Endothelial cell of umbilical vein (primary cell): Measurements from ENCODE around the gene ACSBG1. TPM values are rescaled to one million over a fixed set of nuclear protein-coding genes. Genes with fewer than 3 reads are reported as not detected.

Source experiments
- BruUV-seq: library from RNA; stranded (reverse); fragments of 400-500 nt; replicated peaks from 2 replicates; lab custom pipeline; 2021; lab: Mats Ljungman, UMichigan
- CTCF ChIA-PET: fragments of 300-600, 350-600 bp; sonication (Branson Sonifier 250); formaldehyde crosslinking; loops from one replicate; lab custom pipeline; 2021; ENCODE audit warnings: antibody characterized with exemption, inconsistent platforms; lab: Charles Lee
- POLR2A ChIA-PET: fragments of 300-600, 350-600 bp; sonication (Branson Sonifier 250); formaldehyde crosslinking; loops from one replicate; lab custom pipeline; 2021; ENCODE audit warnings: antibody characterized with exemption, inconsistent platforms; lab: Charles Lee
- DNase-seq: peaks from one replicate; pipeline ENCODE4 v3.0.0-alpha.2; 2011; ENCODE audit warnings: low read depth, low spot score
- FAIRE-seq: peaks from 2 replicates; lab custom pipeline; 2011; peaks lifted over from hg19 to GRCh38; lab: Jason Lieb, UNC
- H2AFZ ChIP-seq: 2 replicates; pipeline ENCODE4 v1.6.0; 2012; ENCODE audit warnings: low read depth, low read length, control low read depth, inconsistent platforms
- H3K27ac ChIP-seq: 2 replicates; pipeline ENCODE4 v1.5.1; 2011; ENCODE audit warnings: low read depth, mild to moderate bottlenecking, control low read depth, low read length, moderate library complexity; ENCODE audit not compliant: insufficient read depth
- H3K27me3 ChIP-seq, 2 experiments: 2 replicates each; pipeline versions ENCODE4 v1.6.0 to v1.6.1; 2011; ENCODE audit warnings: low read length in 2 of 2, mixed read lengths in 1 of 2; ENCODE audit not compliant: control insufficient read depth in 2 of 2, insufficient read depth in 2 of 2
- H3K36me3 ChIP-seq, 2 experiments: 2 replicates in 1 of 2; 3 replicates in 1 of 2; pipeline ENCODE4 v1.5.1; 2011; ENCODE audit warnings: low read length in 2 of 2, mild to moderate bottlenecking in 1 of 2, moderate library complexity in 1 of 2; ENCODE audit not compliant: control insufficient read depth in 2 of 2, insufficient read depth in 2 of 2; ENCODE audit errors: extremely low read depth in 1 of 2
- H3K4me1 ChIP-seq: 3 replicates; pipeline ENCODE4 v1.5.1; 2011; ENCODE audit warnings: mild to moderate bottlenecking, low read length; ENCODE audit not compliant: control insufficient read depth, insufficient read depth; ENCODE audit errors: extremely low read depth
- H3K4me2 ChIP-seq: 2 replicates; pipeline ENCODE4 v1.6.1; 2011; ENCODE audit warnings: low read length, control low read depth, mixed read lengths; ENCODE audit not compliant: insufficient read depth
- H3K4me3 ChIP-seq, 3 experiments: fragments of 200-600 bp in 1 of 3; sonication (generic), shearing (Covaris generic) in 1 of 3; replicated peaks in 1 of 3; 2 replicates each; pipeline ENCODE4 v1.5.1; 2011 to 2016; ENCODE audit warnings: control low read depth in 3 of 3, low read length in 3 of 3, mild to moderate bottlenecking in 2 of 3, inconsistent platforms in 1 of 3, low read depth in 1 of 3, moderate library complexity in 1 of 3; ENCODE audit not compliant: insufficient read depth in 1 of 3
- H3K79me2 ChIP-seq: 2 replicates; pipeline ENCODE4 v1.6.0; 2012; ENCODE audit warnings: low read length, inconsistent platforms; ENCODE audit not compliant: control insufficient read depth, insufficient read depth
- H3K9ac ChIP-seq: replicated peaks from 2 replicates; pipeline ENCODE3; 2011; ENCODE audit warnings: low read length, control low read depth; ENCODE audit not compliant: insufficient read depth; ENCODE audit errors: extremely low read depth
- H3K9me1 ChIP-seq: replicated peaks from 3 replicates; pipeline ENCODE4 v1.6.0; 2011; ENCODE audit warnings: mild to moderate bottlenecking, low read length; ENCODE audit not compliant: control insufficient read depth, insufficient read depth; ENCODE audit errors: extremely low read depth
- H3K9me3 ChIP-seq: replicated peaks from 2 replicates; pipeline ENCODE4 v1.5.1; 2012; ENCODE audit warnings: low read length, inconsistent platforms; ENCODE audit not compliant: control insufficient read depth, insufficient read depth
- H4K20me1 ChIP-seq: replicated peaks from 2 replicates; pipeline ENCODE3; 2011; ENCODE audit warnings: mild to moderate bottlenecking, low read length; ENCODE audit not compliant: control insufficient read depth, insufficient read depth; ENCODE audit errors: extremely low read depth
- CTCF ChIP-seq, 2 donors: IDR thresholded peaks; 1 replicate in 1 of 2; 2 replicates in 1 of 2; pipeline ENCODE4 v1.5.1; 2011; ENCODE audit warnings: low read length in 2 of 2, mild to moderate bottlenecking in 2 of 2, moderate library complexity in 2 of 2, control low read depth in 1 of 2, inconsistent platforms in 1 of 2, low read depth in 1 of 2; ENCODE audit not compliant: insufficient read depth in 1 of 2; ENCODE audit errors: extremely low read depth in 1 of 2
- EZH2 ChIP-seq: IDR thresholded peaks from 2 replicates; pipeline ENCODE4 v1.6.1; 2012; ENCODE audit warnings: borderline replicate concordance, low read depth, mild to moderate bottlenecking, moderate library complexity, low read length, inconsistent platforms; ENCODE audit not compliant: severe bottlenecking
- FOS ChIP-seq: IDR thresholded peaks from 2 replicates; pipeline ENCODE4 v1.6.1; 2011; ENCODE audit warnings: mild to moderate bottlenecking, low read length, moderate library complexity, borderline replicate concordance; ENCODE audit not compliant: insufficient read depth
- GATA2 ChIP-seq: IDR thresholded peaks from 2 replicates; pipeline ENCODE4 v1.7.0; 2011; ENCODE audit warnings: low read depth, mild to moderate bottlenecking, moderate library complexity, mixed read lengths, low read length; ENCODE audit not compliant: insufficient read length, insufficient read depth
- JUN ChIP-seq: IDR thresholded peaks from 2 replicates; pipeline ENCODE4 v1.6.1; 2011; ENCODE audit warnings: borderline replicate concordance, low read depth; ENCODE audit not compliant: insufficient read length, insufficient read depth
- MAX ChIP-seq: IDR thresholded peaks from 2 replicates; pipeline ENCODE4 v1.6.1; 2011; ENCODE audit not compliant: insufficient read depth, insufficient read length
- MYC ChIP-seq: IDR thresholded peaks from one replicate; pipeline ENCODE4 v1.6.1; 2011; ENCODE audit warnings: mild to moderate bottlenecking, low read depth, low read length
- POLR2A ChIP-seq: IDR thresholded peaks from 2 replicates; pipeline ENCODE4 v1.6.1; 2012; ENCODE audit warnings: low read depth, mild to moderate bottlenecking, control low read depth, low read length
- POLR2AphosphoS5 ChIP-seq: IDR thresholded peaks from 2 replicates; pipeline ENCODE4 v1.6.1; 2012; ENCODE audit warnings: low read depth, mild to moderate bottlenecking, control low read depth, low read length, moderate library complexity; ENCODE audit not compliant: insufficient read depth
- dilution Hi-C: fragments of 300-500 bp; cut with MboI; formaldehyde crosslinking; loops from one replicate; pipeline ENCODE4 v1.15.0; 2019; ENCODE audit warnings: low sequenced_read_pairs; ENCODE audit not compliant: extremely low pct_ligation_motif_present
- intact Hi-C: fragments of 100-400 bp; cut with micrococcal nuclease; formaldehyde crosslinking; loops from one replicate; pipeline ENCODE4 v1.10.0; 2022
- polyA plus RNA-seq, 4 experiments: library from polyadenylated mRNA; depleted of rRNA in 3 of 4; stranded (reverse) in 3 of 4; unstranded in 1 of 4; fragments of >200 nt; gene quantifications; 2 replicates each; pipeline versions ENCODE4 v1.2.1 to v1.2.3, GENCODE V29; 2011 to 2012; ENCODE audit warnings: missing spikeins in 1 of 4
- total RNA-seq: library from RNA; stranded (reverse); gene quantifications from 2 replicates; pipeline ENCODE4 v1.2.3, GENCODE V29; 2021

ACSBG1 gene
- total and polyA plus RNA-seq, 2 donors (not counting 3 experiments of a cell fraction or from before 2014, with no cell fraction given): not detected

- Histone ChIP-seq H3K4me1 (no peaks in the 10 kb centered on the region), H3K36me3 (peaks cover 8% of the 10 kb centered on the region in 2 experiments), H3K27me3 (no peaks in the 10 kb centered on the region), H3K27ac (no peak overlapping the region), H3K9ac (no peak overlapping the region), H3K9me1 (no peaks in the 10 kb centered on the region), H3K4me2 (no peak overlapping the region), H3K9me3 (no peaks in the 10 kb centered on the region), H3K4me3 (no peak overlapping the region), H3K79me2 (no peaks in the 10 kb centered on the region), H4K20me1 (no peaks in the 10 kb centered on the region), H2AFZ (no peak overlapping the region)
- DNase-seq (no peak), FAIRE-seq (no peak)
- intact Hi-C loops (no loop called here), dilution Hi-C loops (no loop called here)
- no TSS peak for BruUV-seq
- ChIA-PET CTCF (no interaction called here), POLR2A (no interaction called here)
- TF ChIP-seq CTCF (IDR thresholded peaks at IDR 0.05; ENCODE audit: extremely low read depth in 1 of 2, insufficient read depth in 1 of 2, low read depth in 1 of 2, low read length in 2 of 2) (no peak), JUN (no peak), POLR2AphosphoS5 (no peak), MAX (no peak), FOS (no peak), POLR2A (no peak), MYC (no peak), EZH2 (no peak), GATA2 (no peak)
These were observed 65.8 kb downstream of the ACSBG1 start for GRCh38 chr15:78168608-78169007.
